Esophagus muscularis mucosa (tissue), 3 donors: Measurements from ENCODE around the gene SNUPN.

ENCODE experiments used
- EP300 ChIP-seq: sonication (generic); formaldehyde crosslinking; IDR thresholded peaks from one replicate; pipeline ENCODE4 v1.6.1; 2017; ENCODE audit warnings: antibody characterized with exemption
- TF ChIP-seq, protein P1 (sequence below), 3 experiments: fragments of 200-600 bp in 2 of 3; fragments of 450-650 bp in 1 of 3; sonication (generic) in 2 of 3; IDR thresholded peaks; one replicate each; pipeline ENCODE4 v1.5.1; 2017 to 2019; ENCODE audit warnings: antibody characterized with exemption in 3 of 3, mild to moderate bottlenecking in 2 of 3, moderate library complexity in 1 of 3

- TF ChIP-seq, protein P1, sequence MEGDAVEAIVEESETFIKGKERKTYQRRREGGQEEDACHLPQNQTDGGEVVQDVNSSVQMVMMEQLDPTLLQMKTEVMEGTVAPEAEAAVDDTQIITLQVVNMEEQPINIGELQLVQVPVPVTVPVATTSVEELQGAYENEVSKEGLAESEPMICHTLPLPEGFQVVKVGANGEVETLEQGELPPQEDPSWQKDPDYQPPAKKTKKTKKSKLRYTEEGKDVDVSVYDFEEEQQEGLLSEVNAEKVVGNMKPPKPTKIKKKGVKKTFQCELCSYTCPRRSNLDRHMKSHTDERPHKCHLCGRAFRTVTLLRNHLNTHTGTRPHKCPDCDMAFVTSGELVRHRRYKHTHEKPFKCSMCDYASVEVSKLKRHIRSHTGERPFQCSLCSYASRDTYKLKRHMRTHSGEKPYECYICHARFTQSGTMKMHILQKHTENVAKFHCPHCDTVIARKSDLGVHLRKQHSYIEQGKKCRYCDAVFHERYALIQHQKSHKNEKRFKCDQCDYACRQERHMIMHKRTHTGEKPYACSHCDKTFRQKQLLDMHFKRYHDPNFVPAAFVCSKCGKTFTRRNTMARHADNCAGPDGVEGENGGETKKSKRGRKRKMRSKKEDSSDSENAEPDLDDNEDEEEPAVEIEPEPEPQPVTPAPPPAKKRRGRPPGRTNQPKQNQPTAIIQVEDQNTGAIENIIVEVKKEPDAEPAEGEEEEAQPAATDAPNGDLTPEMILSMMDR (IDR thresholded peaks at IDR 0.05), result peak in 1 of 3 experiments; percentile 20
- no peak for TF ChIP-seq EP300
Observed at GRCh38 chr15:75625542-75626347, at the start of gene SNUPN.
